H9 (cell line): Measurements from ENCODE around the gene ZNF609. TPM values are rescaled to one million over a fixed set of nuclear protein-coding genes. Genes with fewer than 3 reads are reported as not detected.
A peak's percentile ranks its signal among the peaks of the same experiment; 100 is the strongest.

ENCODE experiments used
- DNase-seq: peaks from one replicate; pipeline ENCODE4 v3.0.0-alpha.2; 2017
- H2AFZ ChIP-seq: one replicate; pipeline ENCODE4 v1.6.1; 2013; ENCODE audit warnings: mild to moderate bottlenecking, low read length, control low read depth, moderate library complexity
- H2AK5ac ChIP-seq: 2 replicates; pipeline ENCODE4 v1.6.1; 2013; ENCODE audit warnings: low read length, control low read depth, mixed read lengths; ENCODE audit not compliant: insufficient read length
- H2BK120ac ChIP-seq: one replicate; pipeline ENCODE4 v1.6.1; 2013; ENCODE audit warnings: low read depth, mild to moderate bottlenecking, low read length, control low read depth, inconsistent platforms; ENCODE audit not compliant: poor library complexity, severe bottlenecking
- H2BK12ac ChIP-seq: 2 replicates; pipeline ENCODE4 v1.6.1; 2013; ENCODE audit warnings: low read length, control low read depth, mixed read lengths, low read depth; ENCODE audit not compliant: insufficient read length
- H2BK15ac ChIP-seq: 2 replicates; pipeline ENCODE4 v1.6.1; 2013; ENCODE audit warnings: low read depth, low read length, control low read depth
- H2BK20ac ChIP-seq: one replicate; pipeline ENCODE4 v1.6.1; 2013; ENCODE audit warnings: low read depth, mild to moderate bottlenecking, low read length, control low read depth, inconsistent platforms; ENCODE audit not compliant: poor library complexity, severe bottlenecking
- H2BK5ac ChIP-seq: 2 replicates; pipeline ENCODE4 v1.6.1; 2013; ENCODE audit warnings: low read length, control low read depth, mixed read lengths; ENCODE audit not compliant: insufficient read length
- H3K14ac ChIP-seq: 2 replicates; pipeline ENCODE4 v1.6.1; 2013; ENCODE audit warnings: low read length, control low read depth; ENCODE audit not compliant: insufficient read depth
- H3K18ac ChIP-seq: 2 replicates; pipeline ENCODE4 v1.6.1; 2013; ENCODE audit warnings: low read depth, mild to moderate bottlenecking, mixed read lengths, low read length, control low read depth; ENCODE audit not compliant: insufficient read length
- H3K23ac ChIP-seq: 2 replicates; pipeline ENCODE4 v1.6.1; 2013; ENCODE audit warnings: low read length, control low read depth, mixed read lengths, low read depth; ENCODE audit not compliant: insufficient read length
- H3K23me2 ChIP-seq: 2 replicates; pipeline ENCODE4 v1.6.1; 2013; ENCODE audit warnings: low read depth, mild to moderate bottlenecking, mixed read lengths, low read length, control low read depth; ENCODE audit not compliant: insufficient read length, poor library complexity, severe bottlenecking
- H3K27ac ChIP-seq: 2 replicates; pipeline ENCODE4 v1.5.1; 2013; ENCODE audit warnings: low read length, control low read depth, mixed read lengths, low read depth; ENCODE audit not compliant: insufficient read length
- H3K27me3 ChIP-seq: 2 replicates; pipeline ENCODE4 v1.6.1; 2013; ENCODE audit warnings: low read length, control low read depth, inconsistent platforms; ENCODE audit not compliant: insufficient read depth
- H3K4ac ChIP-seq: 2 replicates; pipeline ENCODE4 v1.6.1; 2013; ENCODE audit warnings: low read depth, mild to moderate bottlenecking, control low read depth, inconsistent platforms, low read length, moderate library complexity
- H3K4me1 ChIP-seq: 2 replicates; pipeline ENCODE4 v1.6.1; 2013; ENCODE audit warnings: low read length, control low read depth, inconsistent platforms; ENCODE audit not compliant: insufficient read depth
- H3K4me2 ChIP-seq: 2 replicates; pipeline ENCODE4 v1.6.1; 2013; ENCODE audit warnings: low read length, control low read depth, mixed read lengths; ENCODE audit not compliant: insufficient read length, insufficient read depth
- H3K56ac ChIP-seq: 2 replicates; pipeline ENCODE4 v1.6.1; 2013; ENCODE audit warnings: low read depth, mild to moderate bottlenecking, mixed read lengths, low read length, control low read depth; ENCODE audit not compliant: insufficient read length
- H3K79me1 ChIP-seq: 2 replicates; pipeline ENCODE4 v1.6.1; 2013; ENCODE audit warnings: low read depth, mild to moderate bottlenecking, moderate library complexity, low read length, control low read depth, inconsistent platforms; ENCODE audit not compliant: insufficient read depth, poor library complexity, severe bottlenecking
- H3K79me2 ChIP-seq: 2 replicates; pipeline ENCODE4 v1.6.1; 2013; ENCODE audit warnings: low read length, control low read depth, inconsistent platforms; ENCODE audit not compliant: insufficient read depth
- H3K9ac ChIP-seq: 2 replicates; pipeline ENCODE4 v1.6.1; 2013; ENCODE audit warnings: low read length, control low read depth, mixed read lengths; ENCODE audit not compliant: insufficient read length; ENCODE audit errors: extremely low read depth
- H3K9me3 ChIP-seq: one replicate; pipeline ENCODE4 v1.6.1; 2013; ENCODE audit warnings: low read depth, low read length, inconsistent platforms; ENCODE audit not compliant: control insufficient read depth
- H3T11ph ChIP-seq: one replicate; pipeline ENCODE4 v1.6.1; 2013; ENCODE audit warnings: mild to moderate bottlenecking, low read length, control low read depth, inconsistent platforms
- H4K20me1 ChIP-seq: one replicate; pipeline ENCODE4 v1.6.1; 2013; ENCODE audit not compliant: control insufficient read depth, insufficient read length, insufficient read depth
- H4K5ac ChIP-seq: 2 replicates; pipeline ENCODE4 v1.6.1; 2013; ENCODE audit warnings: low read depth, mild to moderate bottlenecking, mixed read lengths, low read length, control low read depth; ENCODE audit not compliant: insufficient read length
- H4K8ac ChIP-seq: replicated peaks from 2 replicates; pipeline ENCODE4 v1.6.1; 2013; ENCODE audit warnings: low read length, control low read depth, mixed read lengths, low read depth; ENCODE audit not compliant: insufficient read length
- H4K91ac ChIP-seq: 2 replicates; pipeline ENCODE4 v1.6.1; 2013; ENCODE audit warnings: low read depth, mild to moderate bottlenecking, moderate library complexity, mixed read lengths, low read length, control low read depth; ENCODE audit not compliant: insufficient read length
- H3K27ac Mint-ChIP-seq, 3 experiments: 2 replicates in 2 of 3; 3 replicates in 1 of 3; pipeline ENCODE4 v1.8.0; 2020 to 2021; ENCODE audit warnings: mixed read lengths in 3 of 3, mild to moderate bottlenecking in 1 of 3, moderate library complexity in 1 of 3
- H3K27me3 Mint-ChIP-seq: 2 replicates; pipeline ENCODE4 v1.8.0; 2021; ENCODE audit warnings: low read depth, mild to moderate bottlenecking, moderate library complexity, mixed read lengths
- H3K36me3 Mint-ChIP-seq, 3 experiments: 2 replicates in 2 of 3; 3 replicates in 1 of 3; pipeline ENCODE4 v1.8.0; 2020 to 2021; ENCODE audit warnings: low read depth in 3 of 3, mixed read lengths in 3 of 3; ENCODE audit not compliant: insufficient read depth in 1 of 3
- H3K4me1 Mint-ChIP-seq, 2 experiments: 2 replicates each; pipeline ENCODE4 v1.8.0; 2020; ENCODE audit warnings: mixed read lengths in 2 of 2
- H3K4me3 Mint-ChIP-seq, 2 experiments: 2 replicates in 1 of 2; 3 replicates in 1 of 2; pipeline ENCODE4 v1.8.0; 2020 to 2021; ENCODE audit warnings: mild to moderate bottlenecking in 2 of 2, mixed read lengths in 2 of 2, moderate library complexity in 1 of 2
- H3K9me3 Mint-ChIP-seq, 2 experiments: 2 replicates in 1 of 2; 3 replicates in 1 of 2; pipeline ENCODE4 v1.8.0; 2020; ENCODE audit warnings: mild to moderate bottlenecking in 2 of 2, mixed read lengths in 2 of 2, moderate library complexity in 1 of 2
- total RNA-seq: library from RNA; stranded (reverse); gene quantifications from 2 replicates; pipeline ENCODE4 v1.2.1, GENCODE V29; 2021
- TF ChIP-seq, protein P1 (sequence below): fragments of 200-600 bp; sonication (generic); conservative IDR thresholded peaks from 3 replicates; pipeline ENCODE4 v1.8.0; 2021; ENCODE audit warnings: antibody characterized with exemption, mild to moderate bottlenecking

ZNF609 gene
- total RNA-seq, 1 experiment from 2014 or later = 45.3 TPM

- Histone ChIP-seq H2BK20ac (no peak overlapping the region), H4K5ac (no peak overlapping the region), H3T11ph (no peak overlapping the region), H3K79me1 (peaks cover 9% of the 10 kb centered on the region), H3K9me3 (no peaks in the 10 kb centered on the region), H3K4me1 (no peaks in the 10 kb centered on the region), H3K27ac (no peak overlapping the region), H3K79me2 (peaks cover 1% of the 10 kb centered on the region; the same call in 1 of the 2 replicates), H4K91ac (no peak overlapping the region), H3K56ac (no peak overlapping the region), H3K9ac (no peak overlapping the region), H2AFZ (no peak overlapping the region), H3K27me3 (no peaks in the 10 kb centered on the region), H3K14ac (no peak overlapping the region), H4K8ac (no peak overlapping the region), H2BK12ac (no peak overlapping the region), H2BK120ac (no peak overlapping the region), H2BK15ac (no peak overlapping the region), H2BK5ac (no peak overlapping the region), H4K20me1 (no peaks in the 10 kb centered on the region), H2AK5ac (no peak overlapping the region), H3K23me2 (no peaks in the 10 kb centered on the region), H3K23ac (no peak overlapping the region), H3K4me2 (no peak overlapping the region), H3K4ac (no peak overlapping the region), H3K18ac (no peak overlapping the region)
- H3K9me3 Mint-ChIP-seq = peaks cover 0 to 2% of the 10 kb centered on the region in 2 experiments; a peak in 1 of 5 replicates
- TF ChIP-seq, protein P1, sequence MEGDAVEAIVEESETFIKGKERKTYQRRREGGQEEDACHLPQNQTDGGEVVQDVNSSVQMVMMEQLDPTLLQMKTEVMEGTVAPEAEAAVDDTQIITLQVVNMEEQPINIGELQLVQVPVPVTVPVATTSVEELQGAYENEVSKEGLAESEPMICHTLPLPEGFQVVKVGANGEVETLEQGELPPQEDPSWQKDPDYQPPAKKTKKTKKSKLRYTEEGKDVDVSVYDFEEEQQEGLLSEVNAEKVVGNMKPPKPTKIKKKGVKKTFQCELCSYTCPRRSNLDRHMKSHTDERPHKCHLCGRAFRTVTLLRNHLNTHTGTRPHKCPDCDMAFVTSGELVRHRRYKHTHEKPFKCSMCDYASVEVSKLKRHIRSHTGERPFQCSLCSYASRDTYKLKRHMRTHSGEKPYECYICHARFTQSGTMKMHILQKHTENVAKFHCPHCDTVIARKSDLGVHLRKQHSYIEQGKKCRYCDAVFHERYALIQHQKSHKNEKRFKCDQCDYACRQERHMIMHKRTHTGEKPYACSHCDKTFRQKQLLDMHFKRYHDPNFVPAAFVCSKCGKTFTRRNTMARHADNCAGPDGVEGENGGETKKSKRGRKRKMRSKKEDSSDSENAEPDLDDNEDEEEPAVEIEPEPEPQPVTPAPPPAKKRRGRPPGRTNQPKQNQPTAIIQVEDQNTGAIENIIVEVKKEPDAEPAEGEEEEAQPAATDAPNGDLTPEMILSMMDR = no peak
- no peak for DNase-seq
- H3K4me3 Mint-ChIP-seq = no peak overlapping the region
- peak overlapping the region in 1 of 3 experiments; percentile 74; a peak in 1 of 7 replicates for H3K27ac Mint-ChIP-seq
- no peaks in the 10 kb centered on the region for H3K27me3 Mint-ChIP-seq
- peaks cover 0 to 8% (median 3%) of the 10 kb centered on the region in 3 experiments; a peak in 6 of 7 replicates for H3K36me3 Mint-ChIP-seq
- peaks cover 9 to 12% of the 10 kb centered on the region in 2 experiments for H3K4me1 Mint-ChIP-seq
These were observed 98.2 kb downstream of the ZNF609 start for GRCh38 chr15:64558460-64559179.
